CD8-positive, alpha-beta memory T cell (primary cell): ENCODE data around the gene CCDC60. TPM values are rescaled to one million over a fixed set of nuclear protein-coding genes. Genes with fewer than 3 reads are reported as not detected.

Experiments
- CTCF ChIA-PET: fragments of 350-600 bp; sonication (Branson Sonifier 250); formaldehyde crosslinking; loops from one replicate; lab custom pipeline; 2021; ENCODE audit warnings: antibody characterized with exemption; lab: Charles Lee
- POLR2A ChIA-PET: fragments of 350-600 bp; sonication (Branson Sonifier 250); formaldehyde crosslinking; loops from one replicate; lab custom pipeline; 2021; ENCODE audit warnings: antibody characterized with exemption; lab: Charles Lee
- DNase-seq, 5 donors: peaks; one replicate each; pipeline versions ENCODE4 v3.0.0 to v3.0.0-alpha.2; 2020 to 2022; ENCODE audit warnings: mixed read lengths in 1 of 5
- H3K27ac ChIP-seq: one replicate; pipeline ENCODE4 v1.7.0; 2013; ENCODE audit warnings: low read depth, mild to moderate bottlenecking, low read length, moderate library complexity
- H3K27me3 ChIP-seq: 2 replicates; pipeline ENCODE4 v1.7.0; 2013; ENCODE audit warnings: low read length, mild to moderate bottlenecking; ENCODE audit not compliant: insufficient read depth, poor library complexity, severe bottlenecking
- H3K36me3 ChIP-seq: 2 replicates; pipeline ENCODE4 v1.7.0; 2013; ENCODE audit warnings: mild to moderate bottlenecking, low read length, moderate library complexity; ENCODE audit not compliant: insufficient read depth
- H3K4me1 ChIP-seq: 2 replicates; pipeline ENCODE4 v1.7.0; 2013; ENCODE audit warnings: mild to moderate bottlenecking, low read length, moderate library complexity; ENCODE audit not compliant: insufficient read depth
- H3K4me3 ChIP-seq: 2 replicates; pipeline ENCODE4 v1.7.0; 2013; ENCODE audit warnings: mild to moderate bottlenecking, low read length
- H3K9me3 ChIP-seq: 2 replicates; pipeline ENCODE4 v1.7.0; 2013; ENCODE audit warnings: mild to moderate bottlenecking, low read length
- H3K27ac Mint-ChIP-seq, 8 donors: one replicate each; pipeline ENCODE4 v1.8.0; 2020 to 2021; ENCODE audit warnings: mixed read lengths in 8 of 8, mild to moderate bottlenecking in 6 of 8, inconsistent platforms in 3 of 8, moderate library complexity in 3 of 8
- H3K27me3 Mint-ChIP-seq, 2 donors: one replicate each; pipeline ENCODE4 v1.8.0; 2020 to 2021; ENCODE audit warnings: mixed read lengths in 2 of 2, mild to moderate bottlenecking in 1 of 2, moderate library complexity in 1 of 2
- H3K36me3 Mint-ChIP-seq, 3 donors: one replicate each; pipeline ENCODE4 v1.8.0; 2020 to 2021; ENCODE audit warnings: mixed read lengths in 3 of 3, inconsistent platforms in 1 of 3, mild to moderate bottlenecking in 1 of 3
- H3K4me1 Mint-ChIP-seq, 3 donors: one replicate each; pipeline ENCODE4 v1.8.0; 2020 to 2021; ENCODE audit warnings: mixed read lengths in 3 of 3, inconsistent platforms in 1 of 3, mild to moderate bottlenecking in 1 of 3
- H3K4me3 Mint-ChIP-seq, 7 donors: one replicate each; pipeline ENCODE4 v1.8.0; 2020 to 2021; ENCODE audit warnings: mixed read lengths in 7 of 7, mild to moderate bottlenecking in 6 of 7, moderate library complexity in 4 of 7, inconsistent platforms in 2 of 7
- H3K9me3 Mint-ChIP-seq, 5 donors: one replicate each; pipeline ENCODE4 v1.8.0; 2020 to 2022; ENCODE audit warnings: mixed read lengths in 5 of 5, mild to moderate bottlenecking in 3 of 5, moderate library complexity in 2 of 5, inconsistent platforms in 1 of 5
- polyA plus RNA-seq: library from polyadenylated mRNA; unstranded; fragments of 300-500 nt; fragmentation: Illumina TruSeq; gene quantifications from one replicate; pipeline ENCODE4 v1.2.3, GENCODE V29; 2021
- total RNA-seq, 2 experiments: library from RNA; stranded (reverse); gene quantifications; one replicate each; pipeline ENCODE4 v1.2.3, GENCODE V29; 2021

CCDC60 gene
- total and polyA plus RNA-seq, 3 experiments from 2014 or later: not detected

- CTCF ChIA-PET: no interaction called here
- H3K9me3 ChIP-seq: no peaks in the 10 kb centered on the region
Measured at GRCh38 chr12:119415714-119416113, 81.2 kb downstream of the CCDC60 start.

GRCh38 chr12:119417440-119417839 is 82.9 kb downstream of the CCDC60 start:
- Mint-ChIP-seq H3K9me3 (peaks cover 0 to 6% (median 0%) of the 10 kb centered on the region in 5 donors), H3K27ac (no peak overlapping the region), H3K4me1 (peaks cover 0 to 6% (median 4%) of the 10 kb centered on the region in 3 donors), H3K27me3 (peaks cover 14 to 40% of the 10 kb centered on the region in 2 donors), H3K36me3 (no peaks in the 10 kb centered on the region), H3K4me3 (no peak overlapping the region)
- POLR2A ChIA-PET: no interaction called here
- H3K27me3 ChIP-seq: no peaks in the 10 kb centered on the region
- no peak for DNase-seq
- no peaks in the 10 kb centered on the region for H3K9me3 ChIP-seq
- no peaks in the 10 kb centered on the region for H3K4me1 ChIP-seq
- H3K4me3 ChIP-seq: no peak overlapping the region
- CTCF ChIA-PET: no interaction called here
- no peak overlapping the region for H3K27ac ChIP-seq
- no peaks in the 10 kb centered on the region for H3K36me3 ChIP-seq

More at GRCh38 chr12:119415714-119416113, 81.2 kb downstream of the CCDC60 start:
- Mint-ChIP-seq H3K9me3 (peaks cover 0 to 5% (median 2%) of the 10 kb centered on the region in 5 donors), H3K4me1 (peaks cover 0 to 6% (median 4%) of the 10 kb centered on the region in 3 donors), H3K27ac (no peak overlapping the region), H3K36me3 (no peaks in the 10 kb centered on the region), H3K27me3 (peaks cover 15 to 33% of the 10 kb centered on the region in 2 donors), H3K4me3 (no peak overlapping the region)
- no peak overlapping the region for H3K4me3 ChIP-seq
- H3K36me3 ChIP-seq: no peaks in the 10 kb centered on the region
- no peaks in the 10 kb centered on the region for H3K4me1 ChIP-seq
- no peak overlapping the region for H3K27ac ChIP-seq
- POLR2A ChIA-PET: no interaction called here
- no peak for DNase-seq
- no peaks in the 10 kb centered on the region for H3K27me3 ChIP-seq

- Mint-ChIP-seq H3K27me3 (peaks cover 11 to 40% of the 10 kb centered on the region in 2 donors), H3K4me1 (no peaks in the 10 kb centered on the region), H3K9me3 (peaks cover 0 to 5% (median 0%) of the 10 kb centered on the region in 5 donors), H3K4me3 (no peak overlapping the region), H3K36me3 (no peaks in the 10 kb centered on the region), H3K27ac (no peak overlapping the region)
- POLR2A ChIA-PET: no interaction called here
- no peak overlapping the region for H3K27ac ChIP-seq
- H3K9me3 ChIP-seq: no peaks in the 10 kb centered on the region
- no peaks in the 10 kb centered on the region for H3K27me3 ChIP-seq
- no peaks in the 10 kb centered on the region for H3K4me1 ChIP-seq
- no peaks in the 10 kb centered on the region for H3K36me3 ChIP-seq
- no peak overlapping the region for H3K4me3 ChIP-seq
- no peak for DNase-seq
- CTCF ChIA-PET: no interaction called here
Measured at GRCh38 chr12:119419381-119419780, 84.9 kb downstream of the CCDC60 start.

GRCh38 chr12:119423285-119423684 is 88.8 kb downstream of the CCDC60 start:
- H3K4me1 Mint-ChIP-seq: no peaks in the 10 kb centered on the region
- H3K9me3 Mint-ChIP-seq: peaks cover 0 to 5% (median 0%) of the 10 kb centered on the region in 5 donors
- H3K27ac ChIP-seq: no peak overlapping the region
- H3K27me3 ChIP-seq: no peaks in the 10 kb centered on the region
- CTCF ChIA-PET: no interaction called here
- no peaks in the 10 kb centered on the region for H3K4me1 ChIP-seq
- POLR2A ChIA-PET: no interaction called here
- H3K4me3 Mint-ChIP-seq: no peak overlapping the region
- no peak overlapping the region for H3K4me3 ChIP-seq
- no peak overlapping the region for H3K27ac Mint-ChIP-seq
- no peaks in the 10 kb centered on the region for H3K36me3 ChIP-seq
- no peaks in the 10 kb centered on the region for H3K36me3 Mint-ChIP-seq
- no peaks in the 10 kb centered on the region for H3K9me3 ChIP-seq
- DNase-seq: no peak
- H3K27me3 Mint-ChIP-seq: peaks cover 5 to 35% of the 10 kb centered on the region in 2 donors

GRCh38 chr12:119425623-119426022 is 91.1 kb downstream of the CCDC60 start:
- H3K9me3 Mint-ChIP-seq: peaks cover 0 to 8% (median 0%) of the 10 kb centered on the region in 5 donors
- Histone ChIP-seq H3K4me3 (no peak overlapping the region), H3K9me3 (no peaks in the 10 kb centered on the region), H3K27me3 (no peaks in the 10 kb centered on the region), H3K27ac (no peak overlapping the region), H3K4me1 (no peaks in the 10 kb centered on the region), H3K36me3 (no peaks in the 10 kb centered on the region)
- POLR2A ChIA-PET: no interaction called here
- no peak overlapping the region for H3K27ac Mint-ChIP-seq
- peaks cover 0 to 28% of the 10 kb centered on the region in 2 donors for H3K27me3 Mint-ChIP-seq
- H3K36me3 Mint-ChIP-seq: no peaks in the 10 kb centered on the region
- CTCF ChIA-PET: no interaction called here
- no peak overlapping the region for H3K4me3 Mint-ChIP-seq
- no peak for DNase-seq
- H3K4me1 Mint-ChIP-seq: no peaks in the 10 kb centered on the region

- H3K4me1 Mint-ChIP-seq: no peaks in the 10 kb centered on the region
- CTCF ChIA-PET: no interaction called here
- H3K9me3 Mint-ChIP-seq: peaks cover 0 to 12% (median 3%) of the 10 kb centered on the region in 5 donors
- no peak overlapping the region for H3K27ac Mint-ChIP-seq
- POLR2A ChIA-PET: no interaction called here
- no peaks in the 10 kb centered on the region for H3K36me3 Mint-ChIP-seq
- no peak for DNase-seq
- no peaks in the 10 kb centered on the region for H3K27me3 ChIP-seq
- H3K4me1 ChIP-seq: no peaks in the 10 kb centered on the region
- no peaks in the 10 kb centered on the region for H3K36me3 ChIP-seq
- no peaks in the 10 kb centered on the region for H3K9me3 ChIP-seq
- peaks cover under 1 to 10% of the 10 kb centered on the region in 2 donors for H3K27me3 Mint-ChIP-seq
- H3K4me3 ChIP-seq: no peak overlapping the region
- no peak overlapping the region for H3K4me3 Mint-ChIP-seq
- no peak overlapping the region for H3K27ac ChIP-seq
Measured at GRCh38 chr12:119431151-119431550, 96.6 kb downstream of the CCDC60 start.

- H3K4me1 Mint-ChIP-seq: no peaks in the 10 kb centered on the region
Measured at GRCh38 chr12:119432949-119433348, 98.4 kb downstream of the CCDC60 start.

GRCh38 chr12:119440803-119441360 is 106.4 kb downstream of the CCDC60 start:
- Mint-ChIP-seq H3K9me3 (peaks cover 0 to 2% (median 0%) of the 10 kb centered on the region in 5 donors), H3K4me3 (no peak overlapping the region), H3K27me3 (peaks cover 13 to 41% of the 10 kb centered on the region in 2 donors), H3K27ac (no peak overlapping the region), H3K4me1 (peaks cover 0 to 5% (median 3%) of the 10 kb centered on the region in 3 donors), H3K36me3 (no peaks in the 10 kb centered on the region)
- Histone ChIP-seq H3K4me1 (no peaks in the 10 kb centered on the region), H3K27me3 (no peaks in the 10 kb centered on the region), H3K4me3 (no peak overlapping the region), H3K36me3 (no peaks in the 10 kb centered on the region), H3K9me3 (no peaks in the 10 kb centered on the region), H3K27ac (no peak overlapping the region)
- CTCF ChIA-PET: no interaction called here
- POLR2A ChIA-PET: no interaction called here
- no peak for DNase-seq

More at GRCh38 chr12:119432949-119433348, 98.4 kb downstream of the CCDC60 start:
- H3K9me3 Mint-ChIP-seq: peaks cover 0 to 10% (median 4%) of the 10 kb centered on the region in 5 donors
- Histone ChIP-seq H3K27me3 (no peaks in the 10 kb centered on the region), H3K36me3 (no peaks in the 10 kb centered on the region), H3K4me1 (no peaks in the 10 kb centered on the region), H3K27ac (no peak overlapping the region), H3K4me3 (no peak overlapping the region), H3K9me3 (no peaks in the 10 kb centered on the region)
- no peaks in the 10 kb centered on the region for H3K36me3 Mint-ChIP-seq
- ChIA-PET CTCF (no interaction called here), POLR2A (no interaction called here)
- no peak overlapping the region for H3K4me3 Mint-ChIP-seq
- peaks cover 4 to 22% of the 10 kb centered on the region in 2 donors for H3K27me3 Mint-ChIP-seq
- no peak for DNase-seq
- no peak overlapping the region for H3K27ac Mint-ChIP-seq
